PFSK-1 (cell line): Measurements from ENCODE around the gene CTIF.

Experiments
- FOXP2 ChIP-seq: optimal IDR thresholded peaks from 2 replicates; pipeline ENCODE3; 2011; ENCODE audit warnings: borderline replicate concordance, control low read depth, inconsistent platforms; ENCODE audit not compliant: insufficient read depth; ENCODE audit errors: extremely low read length, extremely low read depth
- POLR2AphosphoS5 ChIP-seq: IDR thresholded peaks from 2 replicates; pipeline ENCODE4 v1.6.1; 2012; ENCODE audit warnings: low read depth, mild to moderate bottlenecking, control low read depth, low read length, moderate library complexity
- SIN3A ChIP-seq: IDR thresholded peaks from 2 replicates; pipeline ENCODE4 v1.6.1; 2012; ENCODE audit warnings: mild to moderate bottlenecking, low read length, moderate library complexity, borderline replicate concordance; ENCODE audit not compliant: insufficient read depth
- TAF1 ChIP-seq: IDR thresholded peaks from 2 replicates; pipeline ENCODE4 v1.6.1; 2012; ENCODE audit warnings: low read length, control low read depth, borderline replicate concordance; ENCODE audit not compliant: insufficient read depth
- TF ChIP-seq, protein P1 (sequence below), 2 experiments: IDR thresholded peaks; 2 replicates each; pipeline versions ENCODE4 v1.6.1 to v1.8.0; 2011 to 2012; ENCODE audit warnings: low read depth in 2 of 2, low read length in 2 of 2, control low read depth in 1 of 2, inconsistent platforms in 1 of 2, mild to moderate bottlenecking in 1 of 2, moderate library complexity in 1 of 2; ENCODE audit not compliant: insufficient read depth in 1 of 2

CTIF gene

DNA sequence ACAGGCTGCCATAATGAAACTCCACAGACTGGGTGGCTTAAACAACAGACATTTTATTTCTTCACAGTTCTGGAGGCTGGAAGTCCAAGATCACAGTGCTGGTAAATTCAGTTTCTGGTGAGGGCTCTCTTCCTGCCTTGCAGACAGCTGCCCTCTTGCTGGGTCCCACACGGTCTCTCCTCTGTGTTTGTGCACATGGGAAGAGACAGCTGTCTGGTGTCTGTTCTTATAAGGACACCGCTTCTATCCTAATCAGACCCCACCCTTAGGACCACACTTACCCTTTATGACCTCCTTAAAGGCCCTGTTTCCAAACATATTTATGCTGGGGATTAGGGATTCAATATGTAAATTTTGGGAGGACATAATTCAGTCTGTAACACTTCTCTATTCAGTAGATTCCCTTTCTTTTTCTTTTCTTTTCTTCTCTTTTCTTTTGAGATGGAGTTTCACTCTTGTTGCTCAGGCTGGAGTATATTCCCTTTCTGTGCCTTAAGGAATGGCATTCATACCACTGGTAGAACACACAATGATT is 18.9 kb downstream of the CTIF start:
- TF ChIP-seq, protein P1, sequence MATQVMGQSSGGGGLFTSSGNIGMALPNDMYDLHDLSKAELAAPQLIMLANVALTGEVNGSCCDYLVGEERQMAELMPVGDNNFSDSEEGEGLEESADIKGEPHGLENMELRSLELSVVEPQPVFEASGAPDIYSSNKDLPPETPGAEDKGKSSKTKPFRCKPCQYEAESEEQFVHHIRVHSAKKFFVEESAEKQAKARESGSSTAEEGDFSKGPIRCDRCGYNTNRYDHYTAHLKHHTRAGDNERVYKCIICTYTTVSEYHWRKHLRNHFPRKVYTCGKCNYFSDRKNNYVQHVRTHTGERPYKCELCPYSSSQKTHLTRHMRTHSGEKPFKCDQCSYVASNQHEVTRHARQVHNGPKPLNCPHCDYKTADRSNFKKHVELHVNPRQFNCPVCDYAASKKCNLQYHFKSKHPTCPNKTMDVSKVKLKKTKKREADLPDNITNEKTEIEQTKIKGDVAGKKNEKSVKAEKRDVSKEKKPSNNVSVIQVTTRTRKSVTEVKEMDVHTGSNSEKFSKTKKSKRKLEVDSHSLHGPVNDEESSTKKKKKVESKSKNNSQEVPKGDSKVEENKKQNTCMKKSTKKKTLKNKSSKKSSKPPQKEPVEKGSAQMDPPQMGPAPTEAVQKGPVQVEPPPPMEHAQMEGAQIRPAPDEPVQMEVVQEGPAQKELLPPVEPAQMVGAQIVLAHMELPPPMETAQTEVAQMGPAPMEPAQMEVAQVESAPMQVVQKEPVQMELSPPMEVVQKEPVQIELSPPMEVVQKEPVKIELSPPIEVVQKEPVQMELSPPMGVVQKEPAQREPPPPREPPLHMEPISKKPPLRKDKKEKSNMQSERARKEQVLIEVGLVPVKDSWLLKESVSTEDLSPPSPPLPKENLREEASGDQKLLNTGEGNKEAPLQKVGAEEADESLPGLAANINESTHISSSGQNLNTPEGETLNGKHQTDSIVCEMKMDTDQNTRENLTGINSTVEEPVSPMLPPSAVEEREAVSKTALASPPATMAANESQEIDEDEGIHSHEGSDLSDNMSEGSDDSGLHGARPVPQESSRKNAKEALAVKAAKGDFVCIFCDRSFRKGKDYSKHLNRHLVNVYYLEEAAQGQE (IDR thresholded peaks at IDR 0.05; ENCODE audit: insufficient read depth in 1 of 2, low read depth in 2 of 2, low read length in 2 of 2), result no peak
- no peak for TF ChIP-seq FOXP2
- TF ChIP-seq TAF1, result no peak
- no peak for TF ChIP-seq POLR2AphosphoS5

DNA sequence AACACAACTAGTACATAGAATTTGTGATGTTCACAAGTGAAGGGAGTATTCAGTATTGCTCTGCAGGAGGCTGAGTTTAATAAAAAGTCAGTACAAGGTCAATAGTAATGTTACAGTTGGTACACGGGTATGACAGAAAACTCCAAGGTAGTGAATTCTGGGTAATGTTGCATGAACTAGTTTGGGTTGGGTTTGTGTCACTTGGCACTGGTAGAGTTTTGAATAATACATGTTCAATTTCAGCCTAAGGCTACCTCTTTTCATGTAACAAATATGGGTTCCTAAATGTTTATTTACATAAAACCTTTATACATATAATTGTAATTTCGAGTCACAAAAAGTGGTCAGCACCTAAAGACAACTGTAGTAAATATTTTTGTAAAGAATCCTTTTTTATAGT is 19.4 kb downstream of the CTIF start:
- TF ChIP-seq TAF1, result no peak
- TF ChIP-seq, protein P1 (IDR thresholded peaks at IDR 0.05; ENCODE audit: insufficient read depth in 1 of 2, low read depth in 2 of 2, low read length in 2 of 2), result no peak
- no peak for TF ChIP-seq POLR2AphosphoS5
- TF ChIP-seq FOXP2, result no peak
- no peak for TF ChIP-seq SIN3A

DNA sequence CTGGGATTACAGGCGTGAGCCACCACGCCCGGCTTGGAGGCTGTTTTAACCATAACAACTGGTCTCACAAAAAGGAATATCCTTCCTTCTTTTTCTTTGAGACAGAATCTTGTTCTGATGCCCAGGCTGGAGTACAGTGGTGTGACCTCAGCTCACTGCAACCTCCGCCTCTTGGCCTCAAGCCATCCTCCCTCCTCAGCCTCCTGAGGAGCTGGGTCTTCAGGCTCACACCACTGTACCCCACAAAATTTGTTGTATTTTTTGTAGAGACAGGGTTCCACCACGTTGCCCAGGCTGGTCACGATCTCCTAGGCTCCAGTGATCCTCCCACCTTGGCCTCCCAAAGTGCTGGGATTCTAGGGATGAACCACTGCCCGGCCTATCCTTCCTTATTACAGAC is 21.7 kb downstream of the CTIF start:
- no peak for TF ChIP-seq POLR2AphosphoS5
- no peak for TF ChIP-seq TAF1
- no peak for TF ChIP-seq FOXP2
- TF ChIP-seq, protein P1 (IDR thresholded peaks at IDR 0.05; ENCODE audit: insufficient read depth in 1 of 2, low read depth in 2 of 2, low read length in 2 of 2), result no peak
- TF ChIP-seq SIN3A, result no peak

DNA sequence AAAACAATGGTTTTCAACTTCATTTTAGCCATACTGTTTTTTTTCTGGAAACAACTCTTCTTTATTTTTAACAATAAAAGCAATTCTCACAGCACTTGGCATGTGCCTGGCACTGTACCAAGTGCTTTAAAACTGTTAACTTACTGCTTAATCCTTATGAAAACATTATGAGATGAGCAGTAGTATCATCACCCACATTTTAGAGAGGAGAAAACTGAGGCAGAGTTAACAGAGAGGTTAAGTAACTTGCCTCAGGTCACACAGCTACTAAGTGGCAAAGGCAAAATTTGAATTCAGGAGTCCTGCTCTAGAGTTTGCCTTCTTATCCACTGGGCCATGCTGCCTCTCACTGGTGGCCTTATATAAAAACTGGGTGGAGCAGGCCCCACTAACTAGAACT is 23.2 kb downstream of the CTIF start:
- TF ChIP-seq SIN3A, result no peak
- TF ChIP-seq, protein P1 (IDR thresholded peaks at IDR 0.05; ENCODE audit: insufficient read depth in 1 of 2, low read depth in 2 of 2, low read length in 2 of 2), result no peak
- no peak for TF ChIP-seq TAF1
- TF ChIP-seq POLR2AphosphoS5, result no peak
- no peak for TF ChIP-seq FOXP2

DNA sequence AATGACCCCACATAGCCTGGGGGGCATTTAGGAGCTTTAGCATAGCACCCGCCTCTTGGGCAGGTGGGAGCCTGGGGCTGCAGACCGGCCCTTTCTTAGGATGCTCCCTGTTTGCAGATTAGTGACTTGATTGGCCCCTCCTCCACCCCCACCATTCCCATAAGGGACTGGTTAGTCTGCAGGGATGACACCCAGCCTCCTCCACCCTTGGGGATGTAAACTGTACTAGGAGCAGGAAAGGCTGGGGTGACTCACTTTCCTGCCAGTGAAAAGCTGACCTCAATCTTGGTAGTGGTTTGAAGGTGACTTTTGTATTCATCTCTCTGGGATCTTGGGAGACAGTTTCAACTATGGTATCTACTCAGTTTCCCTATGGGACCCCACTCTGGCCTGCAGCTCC is 24.2 kb downstream of the CTIF start:
- no peak for TF ChIP-seq POLR2AphosphoS5
- TF ChIP-seq TAF1, result no peak
- no peak for TF ChIP-seq SIN3A
- TF ChIP-seq FOXP2, result no peak
- TF ChIP-seq, protein P1 (IDR thresholded peaks at IDR 0.05; ENCODE audit: insufficient read depth in 1 of 2, low read depth in 2 of 2, low read length in 2 of 2), result no peak
